ENCODE measurements around the gene GP1BB.

DNA sequence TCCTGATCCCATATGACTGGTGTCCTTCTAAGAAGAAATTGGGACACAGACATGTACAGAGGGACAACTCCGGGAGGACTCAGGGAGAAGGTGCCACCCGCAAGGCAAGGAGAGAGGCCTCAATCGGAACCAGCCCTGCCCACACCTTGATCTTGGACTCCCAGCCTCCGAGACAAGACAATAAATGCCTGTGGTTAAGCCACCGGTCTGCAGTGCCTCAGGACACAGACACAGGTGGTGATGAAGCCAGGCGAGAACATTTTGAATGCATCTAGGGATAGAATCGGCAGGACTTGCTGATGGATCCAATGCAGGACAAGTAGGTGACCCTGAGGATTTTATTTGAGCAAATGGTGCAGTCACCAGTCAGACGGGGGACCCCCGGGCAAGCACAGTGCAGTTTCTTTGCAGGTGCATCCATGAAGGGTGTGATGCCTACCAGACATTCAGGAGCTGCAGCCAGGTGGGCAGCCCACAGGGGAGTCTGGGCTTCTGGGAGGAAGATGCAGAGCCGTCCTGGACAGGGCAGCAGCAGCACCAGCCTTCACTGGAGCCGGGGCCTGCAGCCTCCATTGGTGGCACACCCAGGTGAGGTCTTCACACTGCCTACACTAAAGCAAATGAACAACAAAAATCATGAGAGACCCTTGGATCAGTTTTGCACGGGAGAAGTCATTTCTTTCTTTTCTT is 29.2 kb upstream of the GP1BB start:
- TF ChIP-seq EZH2 (IDR thresholded peaks at IDR 0.05; ENCODE audit: insufficient read depth, low read length) (no peak), CTCF (IDR thresholded peaks at IDR 0.05; ENCODE audit: insufficient read depth, low read depth, low read length) (no peak)

Data from astrocyte (in vitro differentiated cells and primary cell).